T47D (cell line): ENCODE data around the gene TBC1D9.

Experiments used
- DNase-seq, 2 experiments: peaks; one replicate each; pipeline versions ENCODE4 v3.0.0 to v3.0.0-alpha.2; 2011 to 2012; ENCODE audit warnings: low read depth in 1 of 2, low spot score in 1 of 2
- JUND ChIP-seq: IDR thresholded peaks from 2 replicates; pipeline ENCODE4 v1.6.1; 2012; ENCODE audit warnings: low read depth
- in situ Hi-C: cut with HindIII; loops from 2 replicates; pipeline ENCODE4 v1.10.0; 2016; ENCODE audit warnings: low sequenced_read_pairs, low pct_unique_long_range_greater_than_20kb

Gene TBC1D9

DNA sequence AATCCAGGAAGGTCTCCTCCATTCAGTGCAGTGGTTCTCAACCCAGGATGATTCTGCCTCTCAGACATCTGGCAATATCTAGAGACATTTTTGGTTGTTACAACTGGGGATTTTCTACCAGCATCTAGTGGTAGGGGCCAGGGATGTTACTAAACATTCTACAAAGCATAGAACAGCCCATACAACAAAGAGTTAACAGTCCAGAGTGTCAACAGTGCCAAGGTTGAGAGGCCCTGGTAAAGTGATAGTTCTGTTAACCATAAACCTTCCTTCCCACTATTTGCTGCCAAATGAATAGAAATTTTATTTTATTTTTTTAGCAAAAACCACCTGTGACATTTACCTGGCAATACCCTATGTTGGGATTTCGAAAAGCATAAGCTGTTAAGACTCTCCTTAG is 94.6 kb downstream of the TBC1D9 start:
- no peak for TF ChIP-seq JUND
- in situ Hi-C loops: no loop called here
- no peak for DNase-seq

DNA sequence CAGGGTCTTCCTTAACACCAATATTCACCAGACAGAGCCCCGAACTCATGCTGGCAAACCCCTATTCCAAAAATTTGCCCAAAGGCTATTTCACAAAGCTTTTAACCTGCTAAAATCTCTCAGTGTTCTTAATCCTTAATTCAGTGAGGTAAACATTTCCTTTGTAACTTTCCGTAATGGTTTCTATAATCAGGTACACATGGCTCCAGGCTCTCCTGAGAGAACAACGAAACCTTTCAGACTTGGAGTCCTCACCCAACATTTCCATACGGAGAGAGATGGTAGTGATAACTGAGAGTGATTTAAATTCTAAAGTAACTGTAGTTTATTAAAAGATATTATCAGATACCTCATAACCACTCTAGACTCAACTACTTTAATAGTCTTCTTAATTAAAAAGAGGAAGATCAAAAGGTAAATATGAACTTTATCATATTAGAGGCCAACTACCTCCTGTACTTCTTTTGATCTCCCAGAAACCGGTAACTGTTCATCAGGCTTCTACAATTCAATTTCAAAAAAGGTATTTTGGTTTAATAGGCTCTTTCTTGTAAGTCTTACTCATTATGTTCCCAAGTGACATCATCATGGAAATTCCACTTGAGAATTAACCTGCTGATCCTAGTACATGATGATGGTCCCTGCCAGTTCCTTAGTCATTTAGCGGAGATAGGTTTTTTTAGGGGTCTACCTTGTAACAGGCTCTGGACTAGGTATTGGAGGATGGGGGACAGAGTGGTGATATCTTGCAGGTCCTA is 96.1 kb downstream of the TBC1D9 start:
- peak in 1 of 2 experiments; percentile 36 for DNase-seq
- no peak for TF ChIP-seq JUND
- in situ Hi-C loops: no loop called here

DNA sequence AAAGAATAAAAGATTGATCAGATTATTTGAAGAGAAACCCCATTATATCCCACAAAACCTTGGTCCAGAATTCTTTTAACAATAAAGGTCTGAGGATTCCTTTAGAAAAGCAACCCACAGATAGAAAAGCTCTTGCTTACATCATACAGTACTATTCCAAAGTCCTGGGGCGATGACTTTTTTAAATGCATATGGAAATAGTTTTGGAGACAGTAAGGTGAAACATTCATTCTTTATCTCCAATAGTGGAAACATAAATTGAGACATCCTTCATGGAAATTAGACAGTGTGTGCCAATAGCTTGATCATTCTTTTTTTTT is 101.7 kb downstream of the TBC1D9 start:
- no peak for DNase-seq
- TF ChIP-seq JUND: no peak
- in situ Hi-C loops: no loop called here

DNA sequence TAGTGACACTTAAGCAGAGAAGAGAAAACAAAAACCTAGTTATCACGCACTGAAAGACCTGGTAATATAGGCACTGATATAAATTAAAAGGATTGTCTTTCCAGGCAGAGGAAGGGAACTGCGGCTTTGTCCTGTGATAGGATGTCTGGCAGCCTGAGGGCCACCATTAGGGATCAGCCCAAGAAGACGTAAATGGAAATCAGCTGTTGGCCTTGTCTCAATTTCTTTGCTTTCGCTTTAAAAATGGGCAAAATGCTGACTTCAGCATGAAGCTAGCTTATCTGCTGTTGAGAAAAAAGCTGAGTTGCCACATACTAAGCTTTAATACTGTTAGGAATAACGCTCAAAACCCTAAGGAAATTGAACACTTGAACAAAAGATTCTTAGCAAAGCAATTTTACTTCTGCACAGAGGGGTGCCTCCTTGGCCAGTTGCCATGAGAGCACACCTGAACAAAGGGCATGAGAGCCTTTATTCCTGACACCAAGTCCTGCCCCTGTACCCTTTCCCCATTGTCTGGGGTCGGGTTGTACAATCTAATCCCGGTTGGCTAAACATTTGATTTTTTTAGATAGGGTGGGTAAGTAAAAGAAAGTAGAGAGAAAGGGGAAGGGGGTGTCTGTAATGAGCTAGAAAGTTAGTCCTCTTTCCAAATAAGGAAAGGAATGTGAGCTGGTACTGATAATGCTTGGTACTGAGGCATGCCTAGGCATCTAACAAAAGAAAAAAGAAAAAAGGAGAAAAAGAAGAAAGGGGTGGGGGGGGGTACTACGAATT is 102.3 kb downstream of the TBC1D9 start:
- no peak for DNase-seq
- TF ChIP-seq JUND: no peak
- in situ Hi-C loops: no loop called here

DNA sequence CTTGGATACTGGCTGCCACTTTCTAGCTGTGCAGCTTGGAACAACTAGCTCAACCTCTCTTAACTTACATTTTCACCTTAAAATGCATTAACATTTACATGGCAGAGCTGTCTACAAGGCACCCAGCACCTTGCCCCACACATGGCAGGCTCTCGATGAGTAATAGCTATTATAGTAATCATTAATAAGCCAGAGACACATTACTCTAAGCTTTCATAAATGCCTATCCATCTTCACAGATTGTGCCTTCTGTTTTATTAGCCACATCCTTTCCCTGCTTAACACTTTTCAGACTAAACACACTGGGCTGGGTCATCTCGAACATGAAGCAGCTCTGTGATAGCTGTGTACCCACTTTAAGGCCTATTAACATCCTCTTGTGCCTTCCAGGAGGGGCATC is 103.6 kb downstream of the TBC1D9 start:
- no peak for TF ChIP-seq JUND
- no peak for DNase-seq
- in situ Hi-C loops: no loop called here

DNA sequence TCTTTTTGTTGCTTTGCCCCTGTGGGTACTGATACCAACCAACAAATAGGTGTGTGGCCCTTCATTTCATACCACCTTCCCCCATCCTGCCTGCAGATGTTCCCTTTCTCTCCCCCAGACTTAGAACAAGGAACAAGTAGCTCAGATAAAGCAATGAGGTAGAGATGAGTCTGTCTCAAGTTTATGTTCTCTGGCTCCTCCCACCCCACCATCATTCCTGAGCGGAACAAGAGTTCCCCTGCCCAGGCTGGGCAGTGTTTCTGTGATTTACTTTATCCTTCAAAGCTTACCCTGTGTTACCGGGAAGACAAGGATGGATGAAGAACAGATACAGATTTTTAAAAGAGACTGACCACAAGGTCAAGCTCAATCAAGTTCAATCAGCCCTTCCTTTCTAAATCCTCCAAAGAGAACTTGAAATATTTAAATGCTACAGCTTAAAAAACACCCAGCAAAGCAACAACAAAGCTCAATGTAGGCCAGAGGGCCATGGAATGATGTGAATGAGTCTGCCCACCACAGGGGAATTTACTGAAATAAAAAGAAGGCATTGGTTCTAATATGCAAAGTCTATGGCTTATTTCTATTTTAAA is 107.4 kb downstream of the TBC1D9 start:
- DNase-seq: no peak
- in situ Hi-C loops: no loop called here
- TF ChIP-seq JUND: no peak

DNA sequence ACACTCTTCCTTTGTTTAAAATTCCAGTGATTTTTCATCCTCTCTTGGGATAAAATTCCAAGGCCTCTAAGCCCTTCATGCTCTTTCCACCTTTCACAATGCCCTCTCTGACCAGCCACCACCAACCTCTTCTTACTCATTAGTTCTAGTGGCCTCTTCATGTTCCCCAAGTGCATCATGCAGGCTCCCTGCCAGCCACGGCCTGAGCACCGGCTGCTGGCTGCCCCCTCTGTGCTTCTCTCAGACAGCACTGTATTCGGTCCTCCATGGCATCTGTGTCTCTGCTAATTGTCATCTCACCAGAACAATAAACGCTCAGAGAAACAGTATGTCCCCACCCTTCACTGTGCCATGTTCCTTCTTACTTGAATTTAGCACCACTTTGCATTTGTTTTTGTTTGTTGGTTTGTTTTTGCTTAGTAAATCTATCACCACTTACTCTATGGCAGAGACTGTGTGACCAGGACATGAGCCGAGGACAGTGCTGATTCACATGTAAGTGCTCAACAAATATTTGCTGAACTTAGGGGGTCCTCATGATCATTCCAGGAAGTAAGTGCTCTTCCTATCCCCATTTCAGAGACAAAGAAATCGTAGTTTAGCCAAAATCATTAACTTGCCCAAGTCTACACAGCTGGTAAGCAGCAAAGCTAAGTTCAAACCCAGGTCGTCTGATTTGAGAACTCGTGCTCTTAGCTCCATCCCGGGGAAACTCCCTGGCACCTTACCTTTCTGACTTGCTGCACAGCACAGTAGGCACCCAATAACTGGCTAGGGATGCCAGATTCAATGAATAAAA is 110.4 kb downstream of the TBC1D9 start:
- TF ChIP-seq JUND: no peak
- in situ Hi-C loops: no loop called here
- no peak for DNase-seq

DNA sequence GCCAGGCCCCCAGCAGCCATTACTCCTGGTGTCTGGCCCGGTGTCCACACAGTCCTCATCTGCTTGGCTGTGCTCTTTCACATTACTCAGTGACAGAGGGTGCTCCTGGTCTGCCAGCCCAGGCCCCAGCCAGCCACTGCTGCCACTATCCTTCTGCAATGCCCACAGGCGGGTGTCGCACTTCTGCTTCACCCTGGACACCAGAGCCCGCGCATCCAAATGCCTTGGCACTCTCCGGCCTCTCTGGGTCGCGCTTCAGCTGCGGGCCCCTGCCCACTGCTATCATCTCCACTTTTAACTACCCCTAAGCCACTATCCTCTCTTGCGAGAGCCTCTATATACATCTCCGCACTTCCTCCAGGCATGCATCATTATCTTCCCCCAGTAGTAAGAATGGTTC is 111.0 kb downstream of the TBC1D9 start:
- DNase-seq: no peak
- no peak for TF ChIP-seq JUND
- in situ Hi-C loops: no loop called here

DNA sequence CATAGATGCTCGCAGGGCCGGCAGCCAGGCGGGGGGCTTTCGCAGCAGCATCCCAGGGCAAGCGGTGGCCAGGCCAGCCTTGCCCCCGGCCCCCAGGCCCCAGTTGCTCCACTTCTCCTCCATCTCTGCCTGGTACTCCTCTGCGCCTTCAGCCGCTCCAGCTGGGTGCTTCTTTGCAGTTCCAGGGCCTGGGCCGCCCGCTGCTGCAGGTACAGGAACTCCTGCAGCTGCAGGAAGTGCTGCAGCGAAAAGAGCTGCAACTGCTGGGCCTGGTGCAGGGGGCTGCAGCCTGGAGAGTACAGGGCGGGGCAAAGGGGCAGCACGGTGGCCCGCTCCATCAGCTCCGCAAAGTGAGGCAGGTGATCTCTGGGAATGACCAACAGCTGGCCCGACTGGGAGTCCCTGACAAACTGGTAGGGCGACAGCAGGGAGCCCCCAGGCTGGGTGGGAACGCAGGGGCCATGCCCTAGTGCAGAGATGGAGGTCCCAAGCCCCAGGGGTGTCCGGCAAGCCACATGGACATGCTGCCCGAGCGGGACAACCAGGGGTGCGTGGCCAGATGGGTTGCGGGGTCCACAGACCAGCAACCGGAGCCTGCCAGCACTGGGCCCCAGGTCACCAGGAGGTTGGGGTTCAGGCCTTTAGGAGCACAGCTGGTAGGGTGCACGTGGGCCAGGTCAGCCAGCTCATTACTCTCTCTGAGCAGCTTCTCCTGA is 111.6 kb downstream of the TBC1D9 start:
- no peak for TF ChIP-seq JUND
- in situ Hi-C loops: no loop called here

DNA sequence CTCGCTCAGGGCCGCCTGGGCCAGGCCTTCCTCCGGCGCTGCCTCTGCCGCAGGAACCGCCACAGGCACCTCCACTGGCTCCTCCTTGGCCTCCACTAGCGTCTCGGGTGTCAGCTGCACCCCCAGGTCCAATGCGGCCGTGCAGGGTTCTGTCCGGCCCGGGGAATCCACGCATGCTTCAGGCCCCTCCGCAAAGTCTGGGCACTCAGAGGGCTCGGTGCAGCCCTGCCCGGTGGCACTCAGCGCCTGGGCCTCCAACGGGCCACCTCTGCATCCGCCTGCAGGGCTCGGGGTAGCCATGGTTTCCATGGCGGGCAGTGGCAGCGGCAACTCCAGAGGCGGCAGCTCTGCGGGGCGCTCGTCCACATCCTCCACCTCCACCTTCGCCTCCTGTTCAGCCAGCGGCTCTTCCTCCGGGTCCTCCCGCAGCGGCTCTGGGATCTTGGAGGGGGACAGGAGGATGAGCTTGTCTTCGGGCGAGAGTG is 112.6 kb downstream of the TBC1D9 start:
- no peak for TF ChIP-seq JUND
- in situ Hi-C loops: no loop called here
- DNase-seq: no peak

More for the DNA sequence above, 111.6 kb downstream of the TBC1D9 start:
- no peak for DNase-seq

DNA sequence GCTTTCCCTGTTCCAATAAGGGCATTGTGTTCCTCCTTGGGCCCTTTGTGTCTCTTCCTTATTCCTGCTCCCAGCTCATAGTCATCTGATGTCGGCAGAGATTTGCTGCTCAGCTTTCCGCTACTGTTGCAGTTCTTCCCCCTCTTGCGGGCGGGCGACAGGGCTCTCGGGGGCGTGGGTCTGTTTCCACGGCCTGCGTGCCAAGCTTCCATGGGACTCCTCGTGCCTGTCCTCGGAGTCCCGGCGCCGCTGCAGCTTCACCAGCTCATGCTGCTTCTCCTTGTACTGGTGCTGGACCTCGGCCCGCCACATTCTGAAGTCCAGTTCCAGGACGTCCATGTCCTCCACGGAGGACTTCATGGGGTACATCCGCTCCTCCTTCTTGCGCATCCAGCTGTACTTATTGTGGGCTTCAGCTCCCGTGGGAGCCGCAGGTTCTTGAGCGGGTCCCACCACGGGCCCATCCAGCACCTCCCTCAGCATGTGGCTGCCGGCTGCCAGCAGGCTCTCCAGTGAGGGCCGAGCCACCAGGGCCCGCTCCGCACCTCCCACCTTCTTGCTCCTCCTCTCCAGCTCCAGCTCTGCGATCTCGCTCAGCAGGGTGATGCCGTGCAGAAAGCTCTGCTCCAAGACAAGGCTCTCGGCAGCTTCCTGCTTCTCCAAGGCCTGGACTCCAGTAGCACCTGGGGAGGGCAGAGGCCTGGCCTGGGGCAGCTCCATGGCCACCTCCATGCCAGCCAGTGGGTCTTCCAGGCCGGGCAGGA is 113.3 kb downstream of the TBC1D9 start:
- in situ Hi-C loops: no loop called here
- no peak for DNase-seq
- no peak for TF ChIP-seq JUND
